ENCODE measurements around the gene LONRF3.

- TF ChIP-seq POLR2A (IDR thresholded peaks at IDR 0.05), result no peak
- no peak for TF ChIP-seq CTCF (IDR thresholded peaks at IDR 0.05)
- peak in 1 of 3 donors; percentile 40 for TF ChIP-seq POLR2AphosphoS5 (IDR thresholded peaks at IDR 0.05)
- TF ChIP-seq EP300 (IDR thresholded peaks at IDR 0.05), result no peak
These were observed 1.6 kb downstream of the LONRF3 start for GRCh38 chrX:118975831-118976598.

Measured in stomach (tissue), 4 donors.